ENCODE data around the gene LIPM. TPM values are rescaled to one million over a fixed set of nuclear protein-coding genes. Genes with fewer than 3 reads are reported as not detected.

Gene LIPM
- total and polyA plus RNA-seq, 2 donors from 2014 or later = not detected

- no peak overlapping the region for H3K9ac ChIP-seq (ENCODE audit: low read length in 3 of 3)
- no peaks in the 10 kb centered on the region for H3K9me3 ChIP-seq (ENCODE audit: control insufficient read depth in 2 of 3, insufficient read depth in 1 of 3, low read length in 3 of 3)
- H3K27me3 ChIP-seq (ENCODE audit: control insufficient read depth, insufficient read depth, low read length) = no peaks in the 10 kb centered on the region
- FAIRE-seq (no peak), DNase-seq (no peak)
- H3K4me3 ChIP-seq (ENCODE audit: low read length in 3 of 3) = no peak overlapping the region
- intact Hi-C loops (cut with DNase I) = no loop called here
- H3K4me1 ChIP-seq (ENCODE audit: control insufficient read depth in 2 of 3, insufficient read depth in 2 of 3, low read depth in 1 of 3, low read length in 3 of 3) = no peaks in the 10 kb centered on the region
- no peak overlapping the region for H3K27ac ChIP-seq (ENCODE audit: low read depth in 2 of 2, low read length in 2 of 2)
- TF ChIP-seq CTCF (IDR thresholded peaks at IDR 0.05; ENCODE audit: borderline replicate concordance, extremely low read depth, insufficient read depth) = no peak
- H3K36me3 ChIP-seq (ENCODE audit: control insufficient read depth in 2 of 3, insufficient read depth in 3 of 3, low read length in 3 of 3) = no peaks in the 10 kb centered on the region
These were observed 45.9 kb upstream of the LIPM start for GRCh38 chr10:88756660-88757059.

DNA sequence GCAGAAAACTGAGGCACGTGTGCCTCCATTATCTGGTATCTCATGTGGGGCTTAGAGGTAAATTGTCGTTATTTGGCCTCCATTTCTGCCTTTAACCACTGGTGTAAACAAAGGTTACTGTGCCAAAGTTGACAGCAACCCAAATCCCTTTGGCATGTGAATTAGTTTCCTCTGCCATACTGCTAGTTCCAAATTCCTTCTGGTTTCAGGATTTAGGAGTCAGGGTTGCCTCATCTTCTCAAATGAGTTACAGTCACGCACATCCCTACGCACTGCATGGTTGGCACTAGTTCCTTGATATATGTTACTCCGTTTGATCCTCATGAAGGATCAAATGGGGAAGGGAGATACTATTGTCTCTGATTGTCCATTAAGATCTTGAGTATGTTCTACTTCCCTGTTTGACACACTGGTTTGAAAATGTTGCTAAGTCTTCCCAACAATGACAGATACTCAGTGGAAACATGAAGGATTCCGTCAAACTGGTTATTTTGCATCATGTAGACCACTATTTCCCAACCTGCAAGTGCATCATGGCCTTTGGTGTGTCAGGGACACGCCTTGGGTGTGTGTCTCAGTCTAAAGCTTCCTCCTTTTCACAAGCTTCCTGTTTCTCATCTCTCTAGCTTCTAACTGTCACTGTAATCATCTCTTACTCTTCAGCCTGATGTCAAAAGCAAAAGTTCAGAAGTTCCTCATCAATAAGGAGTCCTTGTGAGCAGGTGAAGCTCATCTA is 43.0 kb upstream of the LIPM start, which contains the start of gene LIPN:
Gene LIPN, plus strand, starts transcription at position 655 of the 736 bp plus-strand sequence. CDS start 1,386 bp downstream, outside the sequence.
- Histone ChIP-seq H3K4me1 (ENCODE audit: control insufficient read depth in 2 of 3, insufficient read depth in 2 of 3, low read depth in 1 of 3, low read length in 3 of 3) (no peaks in the 10 kb centered on the region), H3K36me3 (ENCODE audit: control insufficient read depth in 2 of 3, insufficient read depth in 3 of 3, low read length in 3 of 3) (no peaks in the 10 kb centered on the region), H3K4me3 (ENCODE audit: low read length in 3 of 3) (no peak within 1 kb of the TSS), H3K27ac (ENCODE audit: low read depth in 2 of 2, low read length in 2 of 2) (no peak within 1 kb of the TSS), H3K9ac (ENCODE audit: low read length in 3 of 3) (no peak within 1 kb of the TSS), H3K9me3 (ENCODE audit: control insufficient read depth in 2 of 3, insufficient read depth in 1 of 3, low read length in 3 of 3) (no peaks in the 10 kb centered on the region), H3K27me3 (ENCODE audit: control insufficient read depth, insufficient read depth, low read length) (no peaks in the 10 kb centered on the region)
- intact Hi-C loops (cut with DNase I) = no loop called here
- TF ChIP-seq CTCF (IDR thresholded peaks at IDR 0.05; ENCODE audit: borderline replicate concordance, extremely low read depth, insufficient read depth) = no peak
- FAIRE-seq (no peak), DNase-seq (no peak)

DNA sequence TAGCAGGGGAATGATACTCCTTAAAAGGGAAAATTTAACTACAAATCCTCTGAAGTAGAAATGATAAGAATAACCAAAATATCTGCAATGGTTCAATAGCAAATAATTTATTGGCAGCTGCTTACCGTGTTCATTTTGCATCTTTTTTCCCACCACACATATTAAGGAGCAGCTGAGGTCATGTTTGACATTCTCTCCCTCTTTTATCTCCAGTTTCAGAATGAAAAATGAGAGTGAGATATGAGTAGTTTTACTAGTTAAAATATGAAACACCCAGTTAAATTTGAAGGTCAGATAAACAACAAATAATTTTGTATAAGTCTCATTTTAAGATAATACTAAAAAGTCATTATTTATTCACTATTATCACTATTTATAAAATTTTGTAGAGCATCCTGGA is 39.6 kb upstream of the LIPM start:
- Histone ChIP-seq H3K4me1 (ENCODE audit: control insufficient read depth in 2 of 3, insufficient read depth in 2 of 3, low read depth in 1 of 3, low read length in 3 of 3) (no peaks in the 10 kb centered on the region), H3K9me3 (ENCODE audit: control insufficient read depth in 2 of 3, insufficient read depth in 1 of 3, low read length in 3 of 3) (no peaks in the 10 kb centered on the region), H3K9ac (ENCODE audit: low read length in 3 of 3) (no peak overlapping the region), H3K27me3 (ENCODE audit: control insufficient read depth, insufficient read depth, low read length) (no peaks in the 10 kb centered on the region), H3K27ac (ENCODE audit: low read depth in 2 of 2, low read length in 2 of 2) (no peak overlapping the region), H3K36me3 (ENCODE audit: control insufficient read depth in 2 of 3, insufficient read depth in 3 of 3, low read length in 3 of 3) (no peaks in the 10 kb centered on the region), H3K4me3 (ENCODE audit: low read length in 3 of 3) (no peak overlapping the region)
- FAIRE-seq (peak; percentile 65), DNase-seq (no peak)
- no peak for TF ChIP-seq CTCF (IDR thresholded peaks at IDR 0.05; ENCODE audit: borderline replicate concordance, extremely low read depth, insufficient read depth)
- intact Hi-C loops (cut with DNase I) = no loop called here
